GM18519 (cell line): Measurements from ENCODE around the gene THAP6.
"Not testable (repeated sequence)": the region's sequence is repeated elsewhere in the genome, so short reads cannot be mapped to it uniquely, and the experiment has no call there.

Source experiments
- ATAC-seq: cut with Tn5 transposase; IDR thresholded peaks from one replicate; pipeline ENCODE4 v1.9.1; 2021; ENCODE audit warnings: mild to moderate bottlenecking, moderate library complexity; ENCODE audit not compliant: unreplicated experiment, low FRiP score

The THAP6 gene

DNA sequence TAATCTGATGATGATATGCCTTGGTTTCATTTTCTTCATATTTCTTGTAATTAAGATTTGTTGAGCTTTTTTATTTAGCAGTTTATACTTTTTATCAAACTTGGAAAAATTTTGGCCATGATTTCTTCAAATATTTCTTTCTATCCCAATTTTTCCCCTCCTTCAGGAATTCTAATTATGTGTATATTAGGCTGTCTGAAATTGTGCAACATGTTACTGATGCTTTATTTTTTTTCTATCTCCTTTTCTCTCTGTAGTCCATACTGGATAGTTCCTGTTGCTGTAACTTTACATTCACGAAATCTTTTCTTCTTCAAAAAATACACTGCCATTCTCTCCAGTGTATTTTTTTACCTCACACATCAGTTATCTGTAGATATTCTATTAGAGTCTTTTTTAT is 10.8 kb downstream of the THAP6 start:
- ATAC-seq, result no peak

DNA sequence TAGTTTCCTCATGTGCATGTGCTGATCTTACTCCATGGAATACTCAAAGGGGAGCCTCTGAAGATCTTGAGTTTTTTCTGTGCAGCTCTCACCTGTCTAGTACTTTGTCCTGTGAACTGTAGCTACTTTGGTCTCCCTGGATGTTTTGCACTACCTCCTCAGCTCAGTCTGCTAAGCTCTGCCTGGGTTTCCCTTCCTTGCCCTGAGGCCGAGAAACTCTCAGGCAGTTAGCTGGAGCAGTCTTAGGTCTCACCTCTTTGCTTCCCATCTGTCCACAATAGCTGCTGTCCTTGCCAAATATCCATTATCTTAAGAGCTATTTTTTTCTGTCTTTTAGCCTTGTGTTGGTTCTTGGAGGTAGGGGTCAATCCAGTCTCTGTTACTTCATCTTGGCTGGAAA is 11.6 kb downstream of the THAP6 start:
- no peak for ATAC-seq

DNA sequence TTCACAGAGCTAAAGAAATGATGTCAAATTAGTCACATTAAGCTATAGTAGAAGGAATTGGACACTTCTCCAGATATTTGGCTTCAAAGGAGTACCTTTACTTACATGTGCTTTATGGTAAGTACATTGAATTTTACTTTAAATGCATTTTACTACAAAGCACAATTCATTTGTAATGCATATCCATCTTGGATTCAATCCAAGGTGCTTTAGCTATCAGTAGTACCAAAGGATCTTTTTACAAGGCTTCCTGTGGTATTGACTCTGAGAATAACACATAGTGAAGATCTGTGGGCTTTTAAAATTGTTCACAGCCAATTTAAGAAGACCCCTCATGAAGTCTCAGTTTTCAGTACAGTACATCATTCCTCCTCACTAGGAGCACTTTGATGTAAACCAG is 13.2 kb downstream of the THAP6 start:
- ATAC-seq, result no peak

DNA sequence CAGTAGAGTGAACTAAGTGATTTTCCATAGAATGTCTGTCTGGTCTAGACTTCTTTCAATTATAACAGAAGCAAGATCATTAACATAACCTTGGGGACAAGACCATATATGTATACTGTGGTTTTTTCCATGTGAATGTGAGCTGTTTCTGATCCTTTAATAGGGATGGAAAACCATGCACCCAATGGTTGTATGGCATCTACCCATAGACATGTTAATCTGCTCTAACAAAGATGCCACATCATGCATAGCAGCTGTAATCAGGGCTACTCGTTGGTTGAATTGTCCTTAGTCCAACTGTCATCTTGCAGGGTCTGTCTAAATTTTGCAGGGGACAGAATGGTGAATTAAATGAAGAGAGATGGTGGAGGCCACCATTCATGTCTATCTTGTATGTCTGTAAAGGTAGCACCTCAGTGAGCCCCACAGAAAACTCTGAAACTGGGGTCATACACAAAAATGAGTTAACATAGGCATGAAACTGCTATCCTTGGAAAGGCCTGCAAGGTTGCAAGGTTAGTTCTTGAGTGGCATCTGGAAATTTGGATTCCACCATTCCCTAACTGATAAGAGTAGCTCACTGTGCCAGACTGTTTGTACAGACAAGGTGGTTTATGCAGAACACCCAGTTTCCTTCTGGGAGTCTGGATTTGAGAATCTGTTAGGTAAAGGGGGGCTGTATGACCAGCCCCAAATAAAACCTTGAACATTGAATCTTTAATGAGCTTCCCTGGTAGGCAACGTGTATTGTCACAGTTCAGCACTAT is 16.5 kb downstream of the THAP6 start:
- no peak for ATAC-seq

DNA sequence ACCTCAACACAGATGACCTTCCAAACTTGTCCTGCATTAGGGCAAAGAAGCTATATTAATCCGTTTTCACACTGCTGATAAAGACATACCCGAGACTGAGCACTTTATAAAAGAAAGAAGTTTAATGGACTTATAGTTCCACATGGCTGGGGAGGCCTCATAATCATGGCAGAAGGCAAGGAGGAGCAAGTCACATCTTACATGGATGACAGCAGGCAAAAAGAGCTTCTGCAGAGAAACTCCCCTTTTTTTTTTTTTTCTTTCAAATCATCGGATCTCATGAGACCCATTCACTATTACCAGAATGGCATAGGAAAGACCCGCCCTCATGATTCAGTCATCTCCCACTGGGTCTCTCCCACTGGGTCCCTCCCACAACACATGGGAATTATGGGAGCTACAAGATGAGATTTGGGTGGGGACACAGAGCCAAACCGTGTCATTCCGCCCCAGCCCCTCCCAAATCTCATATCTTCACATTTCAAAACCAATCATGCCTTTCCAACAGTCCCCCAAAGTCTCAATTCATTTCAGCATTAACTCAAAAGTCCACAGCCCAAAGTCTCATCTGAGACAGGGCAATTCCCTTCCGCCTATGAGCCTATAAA is 17.4 kb downstream of the THAP6 start:
- ATAC-seq, result not testable (repeated sequence)

DNA sequence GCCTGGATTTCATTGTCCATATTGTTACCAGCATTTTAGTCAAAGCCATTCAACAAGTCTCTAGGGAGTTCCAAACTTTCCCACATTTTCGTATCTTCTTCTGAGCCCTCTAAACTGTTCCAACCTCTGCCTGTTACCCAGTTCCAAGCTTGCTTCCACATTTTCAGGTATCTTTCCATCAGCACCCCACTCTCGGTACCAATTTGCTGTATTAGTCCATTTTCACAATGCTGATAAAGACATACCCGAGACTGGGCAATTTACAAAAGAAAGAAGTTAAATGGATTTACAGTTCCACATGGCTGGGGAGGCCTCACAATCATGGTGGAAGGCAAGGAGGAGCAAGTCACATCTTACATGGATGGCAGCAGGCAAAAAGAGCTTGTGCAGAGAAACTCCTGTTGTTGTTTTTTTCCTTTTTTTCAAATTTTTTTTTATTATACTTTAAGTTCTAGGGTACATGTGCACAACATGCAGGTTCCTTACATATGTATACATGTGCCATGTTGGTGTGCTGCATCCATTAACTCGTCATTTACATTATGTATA is 19.1 kb downstream of the THAP6 start:
- ATAC-seq, result not testable (repeated sequence)

DNA sequence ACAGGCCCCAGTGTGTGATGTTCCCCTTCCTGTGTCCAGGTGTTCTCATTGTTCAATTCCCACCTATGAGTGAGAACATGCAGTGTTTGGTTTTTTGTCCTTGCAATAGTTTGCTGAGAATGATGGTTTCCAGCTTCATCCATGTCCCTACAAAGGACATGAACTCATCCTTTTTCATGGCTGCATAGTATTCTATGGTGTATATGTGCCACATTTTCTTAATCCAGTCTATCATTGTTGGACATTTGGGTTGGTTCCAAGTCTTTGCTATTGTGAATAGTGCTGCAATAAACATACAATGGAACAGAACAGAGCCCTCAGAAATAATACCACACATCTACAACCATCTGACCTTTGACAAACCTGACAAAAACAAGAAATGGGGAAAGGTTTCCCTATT is 19.7 kb downstream of the THAP6 start:
- not testable (repeated sequence) for ATAC-seq

DNA sequence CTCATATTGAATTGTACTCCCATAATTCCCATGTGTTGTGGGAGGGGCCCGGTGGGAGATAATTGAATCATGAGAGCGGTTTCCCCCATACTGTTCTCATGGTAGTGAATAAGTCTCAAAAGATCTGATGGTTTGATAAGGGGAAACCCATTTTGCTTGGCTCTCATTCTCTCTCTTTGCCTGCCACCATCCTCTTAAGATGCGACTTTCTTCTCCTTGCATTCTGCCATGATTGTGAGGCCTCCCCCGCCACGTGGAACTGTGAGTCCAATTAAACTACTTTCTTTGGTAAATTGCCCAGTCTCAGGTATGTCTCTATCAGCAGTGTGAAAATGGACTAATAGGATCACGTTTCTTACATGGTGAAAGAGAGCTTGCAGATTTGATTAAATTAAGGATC is 23.0 kb downstream of the THAP6 start:
- not testable (repeated sequence) for ATAC-seq

DNA sequence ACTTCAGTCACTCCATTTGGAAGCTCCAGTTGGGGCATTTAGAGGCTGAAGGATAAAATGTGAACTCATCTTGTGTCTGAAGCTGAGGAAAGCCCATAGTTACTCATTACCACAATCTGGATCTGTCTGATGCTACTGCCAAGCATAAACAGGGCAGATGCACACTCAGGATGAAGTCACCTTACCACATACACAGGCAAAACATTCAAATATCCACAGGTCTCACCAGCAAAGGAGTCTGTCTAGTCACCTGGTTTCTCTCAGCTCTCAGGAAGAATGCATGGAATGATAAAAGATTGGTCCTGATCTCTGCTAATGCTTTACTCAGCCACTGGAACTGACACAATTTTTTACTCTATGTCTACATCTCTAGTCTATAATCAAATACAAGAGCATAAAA is 28.6 kb downstream of the THAP6 start:
- ATAC-seq, result no peak

DNA sequence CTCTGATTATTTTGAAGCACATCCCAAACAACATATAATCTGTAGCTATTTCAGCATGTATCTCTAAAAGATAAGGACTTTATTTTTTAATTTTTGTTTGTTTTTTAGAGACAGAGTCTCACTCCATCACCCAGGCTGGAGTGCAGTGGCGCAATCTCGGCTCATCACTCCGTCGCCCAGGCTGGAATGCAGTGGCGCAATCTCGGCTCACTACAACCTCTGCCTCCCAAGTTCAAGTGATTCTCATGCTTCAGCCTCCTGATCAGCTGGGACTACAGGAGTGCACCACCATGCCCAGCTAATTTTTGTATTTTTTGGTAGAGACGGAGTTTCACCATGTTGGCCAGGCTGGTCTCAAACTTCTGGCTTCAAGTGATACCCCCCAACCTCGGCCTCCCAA is 29.9 kb downstream of the THAP6 start:
- not testable (repeated sequence) for ATAC-seq

DNA sequence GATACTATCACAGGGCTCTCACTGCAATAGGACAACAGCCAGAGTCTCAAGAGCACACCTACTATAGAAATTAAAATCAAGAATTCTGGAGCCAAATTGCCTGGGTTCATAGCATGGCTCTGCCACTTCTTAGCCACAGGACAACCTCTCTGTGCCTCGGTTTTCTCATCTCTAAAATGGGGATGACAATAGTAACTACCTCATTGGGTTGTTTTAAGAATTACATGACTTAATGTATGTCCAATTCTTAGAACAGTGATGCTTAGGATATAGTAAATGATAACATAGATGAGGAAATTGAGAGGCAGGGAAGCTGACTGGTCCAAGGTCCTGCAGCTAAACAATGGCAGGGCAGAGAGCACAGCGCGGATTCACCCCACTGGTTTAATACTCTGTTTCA is 30.6 kb downstream of the THAP6 start:
- no peak for ATAC-seq

DNA sequence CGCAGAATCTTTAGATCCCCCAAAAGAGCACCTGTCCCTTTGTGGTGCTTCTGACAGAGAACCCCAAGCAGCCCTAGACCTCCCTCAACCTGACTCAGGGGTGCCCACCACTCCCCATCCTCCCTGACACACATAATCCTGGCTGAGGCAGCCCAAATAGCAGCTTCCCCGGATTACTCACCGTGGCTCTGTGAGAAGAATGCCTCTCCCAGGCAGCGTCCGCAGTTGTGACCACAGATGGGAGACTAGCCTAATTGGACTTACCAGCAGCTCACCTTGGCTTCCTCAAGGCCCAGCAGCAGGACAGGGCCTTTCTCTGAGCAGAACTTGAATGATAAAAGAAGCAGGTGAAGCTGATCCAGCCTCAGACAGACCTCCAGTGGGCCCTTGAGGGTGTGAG is 31.3 kb downstream of the THAP6 start:
- ATAC-seq, result no peak

DNA sequence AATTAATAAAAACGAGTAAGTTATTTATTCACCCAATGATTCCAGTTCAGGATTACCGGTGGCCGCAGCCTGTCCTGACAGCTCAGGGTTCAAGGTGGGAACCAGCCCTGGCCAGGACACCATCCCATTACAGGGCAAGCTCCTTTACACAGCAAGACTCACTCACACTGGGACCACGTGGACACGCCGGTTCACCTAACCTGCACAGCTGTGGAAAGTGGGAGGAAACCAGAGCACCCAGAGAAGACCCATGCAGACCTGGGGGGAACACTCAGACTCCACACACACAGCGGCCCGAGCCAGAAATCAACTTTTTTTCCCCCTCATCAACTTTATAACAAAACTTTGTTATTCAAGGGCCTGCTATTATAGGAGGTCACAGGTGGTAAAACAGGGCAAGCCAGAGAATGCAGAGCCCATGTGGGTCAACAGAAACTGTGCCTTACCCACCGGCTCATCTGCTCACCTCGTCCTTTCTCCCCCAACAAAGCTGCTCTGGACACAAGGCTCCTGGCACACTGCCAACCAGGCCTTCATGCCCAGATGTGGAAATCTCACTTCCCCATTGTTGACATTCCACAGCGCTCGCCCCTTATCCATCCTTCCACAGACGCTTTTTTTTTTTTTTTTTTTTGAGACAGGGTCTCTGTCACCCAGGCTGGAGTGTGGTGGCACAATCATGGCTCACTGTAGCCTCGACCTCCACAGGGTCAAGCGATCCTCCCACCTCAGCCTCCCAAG is 33.5 kb downstream of the THAP6 start:
- ATAC-seq, result no peak

DNA sequence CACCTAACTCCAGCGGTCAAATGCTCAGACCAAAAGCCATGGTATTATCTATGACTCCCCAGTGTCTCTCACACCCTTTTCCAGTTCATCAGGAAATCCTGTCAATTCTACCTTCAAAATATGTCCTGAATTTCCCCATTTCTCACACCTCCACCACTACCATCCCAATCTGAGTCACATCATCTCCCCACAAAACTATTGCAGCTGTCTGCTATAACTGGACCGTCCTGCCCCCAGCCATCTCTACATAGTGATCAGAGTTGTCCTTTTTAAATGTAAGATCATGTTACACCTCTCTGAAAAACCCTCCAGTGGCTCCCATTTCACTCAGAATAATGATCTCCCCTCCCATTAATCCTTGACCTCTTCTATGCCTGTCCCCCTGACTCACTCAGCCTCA is 34.7 kb downstream of the THAP6 start:
- no peak for ATAC-seq

DNA sequence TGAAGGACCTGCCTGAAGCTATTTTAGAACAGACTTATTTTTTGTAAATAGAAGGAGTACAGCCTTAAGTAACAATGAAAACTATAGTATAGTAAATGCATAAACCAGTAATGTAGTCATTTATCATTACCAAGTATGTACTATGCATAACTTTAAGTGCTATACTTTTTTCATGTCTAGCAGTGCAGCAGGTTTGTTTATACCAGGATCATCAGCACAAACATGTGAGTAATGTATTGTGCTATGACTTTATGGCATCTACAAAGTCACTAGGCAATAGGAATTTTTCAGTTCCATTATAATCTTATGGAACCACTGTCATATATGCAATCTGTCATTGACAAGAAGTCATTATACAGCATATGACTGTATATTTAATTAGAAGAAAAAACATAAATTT is 38.2 kb downstream of the THAP6 start:
- ATAC-seq, result no peak

DNA sequence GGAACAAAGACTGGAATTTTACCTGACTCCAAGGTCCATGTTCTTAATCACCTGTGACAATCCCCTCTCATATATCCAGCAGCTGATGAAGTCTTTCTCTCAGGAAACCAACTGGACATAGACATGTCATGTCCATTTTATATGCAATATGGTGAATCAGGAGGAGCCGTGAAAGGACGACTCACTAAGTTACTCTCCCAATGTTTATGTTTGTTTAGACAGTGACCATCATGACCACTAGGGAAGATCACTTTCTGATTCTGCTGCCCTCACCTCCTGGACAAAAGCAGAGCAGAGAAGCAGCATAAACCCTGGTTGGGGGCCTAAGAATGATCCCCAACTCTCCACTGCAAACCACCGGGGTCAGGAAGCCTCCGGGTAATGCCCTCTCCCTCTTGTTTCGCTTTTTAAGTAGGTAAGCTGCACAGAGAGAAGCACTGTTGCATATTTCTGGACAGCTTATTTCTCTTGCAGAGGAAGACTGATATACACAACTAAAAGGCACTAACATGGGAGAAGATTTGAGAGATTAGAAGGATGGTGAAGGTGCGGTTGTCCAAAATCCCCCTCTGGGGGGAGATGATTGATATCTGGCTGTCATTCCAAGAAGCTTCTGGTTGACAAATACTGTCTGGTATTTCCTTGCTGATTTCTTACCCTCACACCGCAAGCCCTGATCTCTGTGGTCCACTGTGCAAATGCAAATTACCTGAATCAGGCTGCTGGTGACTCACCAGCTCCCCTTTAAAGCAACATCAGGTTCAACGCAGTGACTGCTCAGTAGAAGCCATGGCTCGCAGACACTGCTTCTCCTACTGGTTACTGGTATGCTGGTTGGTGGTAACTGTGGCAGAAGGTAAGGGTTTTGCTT is 41.3 kb downstream of the THAP6 start, which contains the start of gene ODAPH:
Gene ODAPH (plus strand): TSS at position 773 of the 871 bp plus-strand sequence. CDS start 17 bp downstream, at position 790.
- ATAC-seq, result peak; percentile 93

DNA sequence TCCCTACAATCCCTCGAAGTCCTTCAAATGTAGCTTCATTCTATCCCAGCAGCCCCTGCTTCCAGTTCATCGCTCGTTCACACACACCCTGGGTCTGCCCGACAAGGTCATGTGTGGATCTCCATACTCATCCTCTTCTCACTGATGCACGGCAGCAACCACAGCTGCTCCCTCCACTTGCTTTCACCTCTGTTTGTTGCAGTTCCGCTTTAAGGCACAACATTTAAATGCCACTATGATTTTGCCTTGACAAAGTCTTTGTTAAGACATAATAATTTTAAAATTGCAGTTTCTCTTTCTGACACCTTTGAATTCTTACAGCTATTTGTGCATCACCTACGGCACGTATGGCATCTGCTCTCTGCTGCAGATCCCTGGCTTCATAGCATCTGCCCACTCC is 43.4 kb downstream of the THAP6 start:
- no peak for ATAC-seq

DNA sequence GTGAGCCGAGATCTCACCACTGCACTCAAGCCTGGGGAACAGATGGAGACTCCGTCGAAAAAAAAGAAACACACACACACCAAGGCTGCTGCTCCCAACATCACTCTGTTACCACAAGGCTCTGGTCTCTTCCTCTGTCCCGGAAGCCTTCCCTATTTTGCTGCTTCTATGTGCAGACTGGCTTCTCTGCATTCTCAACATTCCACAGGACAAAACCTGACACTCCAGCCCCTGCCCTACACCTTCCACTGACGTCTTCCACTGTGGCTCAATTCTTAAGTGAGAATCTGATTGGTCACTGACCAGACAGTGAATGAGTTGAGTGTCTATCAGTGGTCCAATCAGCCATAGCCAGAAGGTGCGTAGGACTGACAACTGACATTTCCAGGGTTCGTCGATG is 47.5 kb downstream of the THAP6 start:
- no peak for ATAC-seq

DNA sequence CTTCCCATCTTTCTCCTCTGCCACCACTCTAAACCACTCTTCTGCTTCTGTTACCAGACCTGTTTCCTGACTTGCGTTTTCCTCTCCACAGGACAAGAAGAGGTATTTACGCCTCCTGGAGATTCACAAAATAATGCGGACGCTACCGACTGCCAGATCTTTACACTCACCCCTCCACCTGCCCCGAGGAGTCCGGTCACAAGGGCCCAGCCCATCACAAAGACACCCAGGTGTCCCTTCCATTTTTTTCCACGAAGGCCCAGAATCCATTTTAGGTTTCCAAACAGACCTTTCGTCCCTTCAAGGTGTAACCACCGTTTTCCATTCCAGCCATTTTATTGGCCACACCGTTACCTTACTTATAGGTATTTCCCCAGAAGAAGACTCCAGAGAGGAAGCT is 49.8 kb downstream of the THAP6 start:
- no peak for ATAC-seq

DNA sequence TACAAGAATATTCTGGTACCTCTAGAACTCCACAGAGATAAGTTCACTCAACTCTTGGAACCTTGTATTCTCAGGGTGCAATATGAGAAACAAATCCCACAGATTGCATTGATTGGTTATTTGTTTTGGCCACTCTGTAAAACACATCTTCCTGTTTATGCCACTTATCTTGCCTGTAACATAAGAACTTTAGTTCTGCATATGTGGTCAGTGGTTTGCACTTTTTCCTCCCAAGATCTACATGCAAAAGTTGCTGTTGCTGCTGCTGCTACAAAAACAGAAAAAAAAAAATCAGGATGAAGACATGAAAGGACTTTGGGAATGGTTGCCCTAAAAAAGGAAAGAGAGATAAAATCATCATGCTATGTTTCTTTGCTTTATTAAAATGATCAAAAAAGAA is 51.2 kb downstream of the THAP6 start:
- no peak for ATAC-seq
